Measurements from ENCODE around the gene PHACTR2.

Gene PHACTR2

DNA sequence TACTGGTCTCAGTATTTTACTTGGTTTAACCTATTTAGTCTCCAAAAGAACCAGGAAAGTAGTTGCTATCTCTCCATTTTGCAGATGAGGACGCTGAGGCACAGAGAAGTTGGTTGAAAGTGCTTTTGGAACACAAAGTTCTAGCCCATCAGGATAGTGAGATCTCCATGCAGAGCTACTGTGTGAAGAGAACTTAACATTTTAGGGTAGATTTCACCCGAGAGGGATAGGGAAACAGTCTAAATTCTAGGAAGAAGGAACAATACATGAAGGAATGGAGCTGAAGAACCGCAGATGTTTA, 65.1 kb downstream of the PHACTR2 start:
- Mint-ChIP-seq H3K4me3 (no peak overlapping the region), H3K36me3 (ENCODE audit: low read depth) (peaks cover 6% of the 10 kb centered on the region), H3K9me3 (no peaks in the 10 kb centered on the region), H3K4me1 (peaks cover 51% of the 10 kb centered on the region), H3K27me3 (ENCODE audit: low read depth, poor library complexity) (no peaks in the 10 kb centered on the region), H3K27ac (peak overlapping the region; percentile 49)
- DNase-seq, result no peak
- TF ChIP-seq CTCF (IDR thresholded peaks at IDR 0.05), result no peak

DNA sequence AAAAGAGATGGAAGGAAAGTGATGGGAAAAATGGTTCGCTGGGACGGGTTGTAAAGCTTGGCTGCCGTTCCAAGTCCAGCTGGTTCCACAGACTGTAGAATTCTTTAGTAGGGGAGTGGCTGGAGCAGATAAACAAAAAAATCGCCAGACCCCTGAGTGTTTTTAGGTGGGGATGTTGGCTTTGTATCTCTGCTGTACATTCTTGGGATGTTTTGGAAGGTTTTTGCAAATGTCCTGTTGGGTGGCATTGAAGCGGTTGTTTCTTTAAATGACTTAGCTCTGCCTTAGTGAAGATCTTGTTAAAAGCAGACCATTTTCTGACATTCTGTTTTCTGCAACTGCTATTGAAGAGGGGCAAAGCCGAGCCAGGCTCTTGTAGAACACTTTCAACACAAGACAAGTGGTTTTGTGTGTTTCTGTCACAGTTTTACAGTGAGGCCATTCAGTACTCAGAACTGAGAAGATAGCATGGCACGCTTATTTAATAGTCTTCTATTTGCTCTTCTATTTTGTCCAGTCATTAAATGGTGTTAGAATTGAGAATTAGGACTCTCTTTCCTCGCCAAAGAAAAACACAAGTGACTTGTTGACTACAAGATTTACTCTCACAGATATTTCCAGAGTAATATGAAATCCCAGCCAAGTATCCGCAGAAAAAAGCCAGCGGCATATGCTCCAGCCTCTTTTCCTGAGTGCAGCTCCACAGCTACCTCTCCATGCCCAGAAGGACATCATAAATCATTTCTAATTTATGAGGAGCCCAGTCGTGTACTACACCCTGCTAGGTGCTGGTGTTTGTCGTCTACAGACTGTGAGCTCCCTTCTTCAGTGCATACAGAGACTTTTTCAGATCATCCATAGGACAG, 65.8 kb downstream of the PHACTR2 start:
- H3K27ac Mint-ChIP-seq, result peak overlapping the region; percentile 85
- DNase-seq, result no peak
- H3K4me1 Mint-ChIP-seq, result peaks cover 52% of the 10 kb centered on the region
- peaks cover 6% of the 10 kb centered on the region for H3K36me3 Mint-ChIP-seq (ENCODE audit: low read depth)
- H3K9me3 Mint-ChIP-seq, result no peaks in the 10 kb centered on the region
- no peak overlapping the region for H3K4me3 Mint-ChIP-seq
- no peak for TF ChIP-seq CTCF (IDR thresholded peaks at IDR 0.05)
- no peaks in the 10 kb centered on the region for H3K27me3 Mint-ChIP-seq (ENCODE audit: low read depth, poor library complexity)

DNA sequence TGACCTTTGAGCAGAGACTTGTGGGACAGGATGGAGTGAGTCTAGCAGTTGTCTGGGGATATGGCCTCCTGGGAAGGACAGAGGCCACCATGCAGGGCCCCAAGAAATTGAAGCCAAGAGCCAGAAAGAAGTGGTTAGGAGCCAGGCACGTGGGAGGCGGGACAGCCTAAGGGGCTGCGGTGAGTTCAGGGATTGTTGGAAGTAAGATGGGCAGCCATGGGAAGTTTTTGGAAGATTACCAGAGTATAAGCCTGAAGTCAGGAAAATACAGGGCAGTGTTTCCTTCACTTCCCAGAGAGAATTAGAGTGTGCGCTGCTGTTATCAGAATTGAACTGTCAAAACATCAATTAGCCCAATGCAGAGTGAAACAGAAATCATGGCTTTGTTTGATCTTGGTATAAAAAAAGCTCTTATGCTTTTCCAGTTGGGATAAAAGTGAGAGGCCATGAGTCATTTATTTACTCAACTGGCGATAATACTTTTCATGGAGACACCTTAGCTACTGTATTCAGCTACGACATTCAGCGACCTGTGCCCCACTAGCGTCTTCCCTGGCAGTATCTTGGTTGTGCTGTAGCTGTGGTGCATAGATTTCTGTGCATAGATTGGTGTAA, 66.9 kb downstream of the PHACTR2 start:
- H3K27me3 Mint-ChIP-seq (ENCODE audit: low read depth, poor library complexity), result no peaks in the 10 kb centered on the region
- H3K36me3 Mint-ChIP-seq (ENCODE audit: low read depth), result peaks cover 4% of the 10 kb centered on the region
- no peak for DNase-seq
- no peak for TF ChIP-seq CTCF (IDR thresholded peaks at IDR 0.05)
- H3K4me3 Mint-ChIP-seq, result peak overlapping the region; percentile 39
- H3K9me3 Mint-ChIP-seq, result no peaks in the 10 kb centered on the region
- H3K27ac Mint-ChIP-seq, result peak overlapping the region; percentile 87
- peaks cover 56% of the 10 kb centered on the region for H3K4me1 Mint-ChIP-seq

GRCh38 chr6:143745166-143746133, 67.7 kb downstream of the PHACTR2 start:
- Mint-ChIP-seq H3K9me3 (no peaks in the 10 kb centered on the region), H3K27ac (peak overlapping the region; percentile 82), H3K4me3 (peak overlapping the region; percentile 65), H3K27me3 (ENCODE audit: low read depth, poor library complexity) (no peaks in the 10 kb centered on the region), H3K4me1 (peaks cover 61% of the 10 kb centered on the region), H3K36me3 (ENCODE audit: low read depth) (no peaks in the 10 kb centered on the region)
- TF ChIP-seq CTCF (IDR thresholded peaks at IDR 0.05), result no peak
- DNase-seq, result peak; percentile 23

DNA sequence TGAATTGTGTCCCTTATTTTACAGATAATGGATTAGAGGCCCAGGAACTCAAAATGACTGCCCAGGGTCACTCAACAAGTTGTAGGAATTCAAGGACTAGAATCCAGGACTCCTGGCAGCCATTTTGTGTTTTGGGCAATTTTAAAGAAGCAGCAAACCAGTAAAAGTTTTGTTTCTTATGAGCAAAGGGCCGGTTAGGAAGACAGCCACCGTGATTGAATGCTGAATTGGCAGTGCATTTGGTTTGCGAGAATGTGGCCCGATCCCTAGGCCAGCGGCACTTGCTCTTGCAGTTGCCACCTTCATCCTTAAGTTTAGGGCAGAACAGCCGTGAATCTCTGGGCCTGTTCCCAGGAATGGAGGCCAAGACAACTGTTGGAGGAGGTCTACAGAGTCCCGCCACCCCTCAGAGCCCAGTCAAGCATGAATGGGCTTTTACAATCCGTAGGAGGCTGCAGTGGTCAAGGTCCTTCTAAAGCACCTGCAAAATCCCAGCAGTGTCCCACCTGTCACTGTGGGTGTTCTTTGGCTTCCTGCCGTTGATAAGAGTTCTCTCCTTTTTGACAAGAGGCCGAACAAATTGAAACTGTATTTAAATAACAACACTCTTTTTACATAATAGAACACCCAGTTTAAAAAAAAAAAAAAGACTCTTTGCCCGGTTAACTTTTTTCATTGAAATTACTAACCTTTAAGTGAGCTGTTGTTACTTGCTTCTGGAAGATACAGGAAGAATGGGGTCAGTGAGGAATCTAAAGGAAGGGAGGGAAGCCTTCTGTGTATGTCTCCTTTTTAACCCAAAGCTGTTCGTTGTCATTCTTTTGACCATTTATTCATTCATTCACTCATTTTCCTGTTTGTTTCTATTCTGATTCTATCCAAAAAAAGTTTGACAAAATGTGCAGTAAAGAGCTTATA, 68.7 kb downstream of the PHACTR2 start:
- TF ChIP-seq CTCF (IDR thresholded peaks at IDR 0.05), result no peak
- H3K4me1 Mint-ChIP-seq, result peaks cover 71% of the 10 kb centered on the region
- H3K27ac Mint-ChIP-seq, result no peak overlapping the region
- no peaks in the 10 kb centered on the region for H3K27me3 Mint-ChIP-seq (ENCODE audit: low read depth, poor library complexity)
- H3K36me3 Mint-ChIP-seq (ENCODE audit: low read depth), result no peaks in the 10 kb centered on the region
- peak; percentile 12 for DNase-seq
- no peak overlapping the region for H3K4me3 Mint-ChIP-seq
- H3K9me3 Mint-ChIP-seq, result no peaks in the 10 kb centered on the region

All from nephron progenitor cell (in vitro differentiated cells).